HG03060 (cell line): ENCODE results near the gene RNF130.
"Not testable (repeated sequence)": the region's sequence is repeated elsewhere in the genome, so short reads cannot be mapped to it uniquely, and the experiment has no call there.

Source experiments
- ATAC-seq: cut with Tn5 transposase; IDR thresholded peaks from one replicate; pipeline ENCODE4 v1.9.1; 2021; ENCODE audit warnings: low read depth, moderate number of reproducible peaks; ENCODE audit not compliant: unreplicated experiment

The RNF130 gene

DNA sequence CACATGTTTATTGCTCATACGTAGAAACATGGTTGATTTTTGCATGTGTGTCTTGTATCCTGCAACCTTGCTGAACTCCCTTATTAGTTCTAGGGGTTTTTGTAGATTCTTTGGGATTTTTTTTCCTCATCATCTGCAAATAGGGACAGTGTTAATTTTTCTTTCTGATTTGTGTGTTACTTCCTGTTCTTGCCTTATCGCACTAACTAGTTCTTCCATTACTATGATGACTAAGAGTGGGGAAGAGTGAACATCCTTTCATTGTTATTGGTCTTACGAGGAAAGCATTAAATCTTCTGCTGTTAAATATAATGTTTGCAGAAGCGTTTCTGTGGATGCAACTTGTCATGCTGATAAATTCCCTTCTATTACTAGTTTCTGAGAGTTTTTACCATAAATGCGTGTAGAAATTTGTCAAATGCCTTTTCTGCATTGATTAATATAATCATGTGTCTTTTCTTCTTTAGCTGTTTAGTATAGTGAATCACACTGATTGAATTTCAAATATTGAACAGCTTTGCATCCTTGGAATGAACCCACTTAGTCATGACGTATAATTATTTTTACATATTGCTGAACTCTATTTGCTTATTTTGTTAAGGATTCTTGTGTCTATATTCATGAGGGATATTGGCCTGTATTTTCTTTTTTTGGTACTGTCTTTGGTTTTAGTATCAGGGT is 32.1 kb upstream of the RNF130 start:
- ATAC-seq: no peak

DNA sequence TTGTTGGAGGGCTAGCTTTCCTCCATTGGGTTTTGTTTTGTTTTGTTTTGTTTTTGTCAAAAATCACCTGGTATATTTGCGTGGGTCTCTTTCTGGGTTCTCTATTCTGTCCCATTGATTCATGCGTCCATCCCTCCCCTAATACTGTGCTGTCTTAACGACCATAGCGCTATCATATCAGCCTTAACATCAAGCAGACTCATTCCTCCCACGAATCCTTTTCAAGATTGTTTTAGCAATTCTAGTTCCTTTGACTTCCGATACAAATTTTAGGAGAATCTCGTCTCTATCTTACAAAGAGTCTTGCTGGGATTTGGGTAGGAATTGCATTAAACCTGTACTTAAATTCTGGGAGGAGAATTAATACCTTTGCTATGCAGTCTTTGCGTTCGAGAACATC is 31.1 kb upstream of the RNF130 start:
- no peak for ATAC-seq

DNA sequence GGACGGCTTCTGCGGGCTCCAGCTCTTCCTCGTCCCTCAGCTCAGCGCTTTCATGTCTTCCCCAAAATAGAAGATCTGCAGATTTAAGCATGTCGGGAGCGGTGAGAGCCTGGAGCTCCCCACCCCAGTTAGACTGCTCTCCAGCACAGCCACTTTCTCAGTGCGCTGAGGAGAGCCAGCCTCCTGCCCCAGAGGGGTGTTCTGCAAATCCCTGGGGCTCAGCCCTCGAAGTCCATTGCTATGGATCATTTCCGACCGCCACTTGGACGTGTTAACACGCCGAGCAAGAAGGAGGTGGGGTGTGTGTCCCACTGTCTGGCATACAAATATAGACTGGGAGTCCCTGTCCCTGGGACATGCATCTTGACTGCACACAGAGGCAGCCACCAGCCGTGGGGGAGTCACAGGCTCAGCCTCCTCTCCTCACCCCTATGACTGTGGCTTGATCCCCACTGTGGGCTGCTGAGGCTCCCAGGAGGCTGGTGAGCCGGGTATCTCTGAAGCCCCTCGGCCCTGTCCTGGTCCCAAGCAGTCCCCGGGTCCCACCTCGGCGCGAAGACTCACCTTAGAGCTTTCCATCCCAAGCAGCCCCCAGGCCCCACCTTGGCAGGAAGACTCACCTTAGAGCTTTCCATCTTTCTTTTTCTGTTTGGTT is 30.0 kb upstream of the RNF130 start:
- no peak for ATAC-seq

DNA sequence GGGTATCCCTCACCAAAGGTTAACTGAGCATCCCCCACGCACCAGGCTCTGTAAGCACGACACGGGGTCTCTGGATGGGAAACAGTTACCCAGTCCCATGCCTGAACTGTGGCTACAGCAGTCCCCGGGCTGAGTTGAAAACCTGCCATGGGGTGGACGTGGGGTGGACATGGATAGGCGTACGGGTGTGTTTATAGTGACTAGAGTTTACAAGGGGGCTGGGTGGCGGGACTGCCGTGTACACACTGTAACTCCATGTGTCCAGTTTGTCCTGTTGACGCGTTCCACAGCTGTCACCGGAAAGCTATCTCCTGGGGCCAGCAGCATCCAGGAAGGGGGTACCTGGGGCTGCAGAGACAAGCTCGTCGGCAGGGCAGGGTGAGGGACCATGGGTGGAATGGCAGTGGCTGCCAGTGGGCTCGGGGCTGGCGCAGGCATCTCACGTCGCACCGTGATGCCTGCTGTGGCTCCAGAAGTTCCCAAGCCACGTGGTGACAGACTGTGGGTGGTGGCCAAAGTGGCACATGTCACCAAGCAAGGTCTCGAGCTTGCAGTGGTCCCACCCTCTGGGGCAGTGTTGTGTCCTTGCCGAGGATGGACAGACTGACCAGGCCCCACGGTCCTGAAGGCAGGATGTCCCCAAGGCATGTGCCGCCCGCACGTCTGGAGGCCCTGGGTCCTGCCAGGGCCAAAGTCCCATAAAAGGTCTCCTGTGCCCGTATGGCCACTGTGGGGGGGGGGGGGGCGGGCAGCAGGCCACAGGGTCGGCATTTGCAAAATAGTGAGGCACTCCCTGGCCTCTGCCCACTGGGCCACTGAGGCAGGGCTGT is 29.3 kb upstream of the RNF130 start:
- ATAC-seq: no peak

DNA sequence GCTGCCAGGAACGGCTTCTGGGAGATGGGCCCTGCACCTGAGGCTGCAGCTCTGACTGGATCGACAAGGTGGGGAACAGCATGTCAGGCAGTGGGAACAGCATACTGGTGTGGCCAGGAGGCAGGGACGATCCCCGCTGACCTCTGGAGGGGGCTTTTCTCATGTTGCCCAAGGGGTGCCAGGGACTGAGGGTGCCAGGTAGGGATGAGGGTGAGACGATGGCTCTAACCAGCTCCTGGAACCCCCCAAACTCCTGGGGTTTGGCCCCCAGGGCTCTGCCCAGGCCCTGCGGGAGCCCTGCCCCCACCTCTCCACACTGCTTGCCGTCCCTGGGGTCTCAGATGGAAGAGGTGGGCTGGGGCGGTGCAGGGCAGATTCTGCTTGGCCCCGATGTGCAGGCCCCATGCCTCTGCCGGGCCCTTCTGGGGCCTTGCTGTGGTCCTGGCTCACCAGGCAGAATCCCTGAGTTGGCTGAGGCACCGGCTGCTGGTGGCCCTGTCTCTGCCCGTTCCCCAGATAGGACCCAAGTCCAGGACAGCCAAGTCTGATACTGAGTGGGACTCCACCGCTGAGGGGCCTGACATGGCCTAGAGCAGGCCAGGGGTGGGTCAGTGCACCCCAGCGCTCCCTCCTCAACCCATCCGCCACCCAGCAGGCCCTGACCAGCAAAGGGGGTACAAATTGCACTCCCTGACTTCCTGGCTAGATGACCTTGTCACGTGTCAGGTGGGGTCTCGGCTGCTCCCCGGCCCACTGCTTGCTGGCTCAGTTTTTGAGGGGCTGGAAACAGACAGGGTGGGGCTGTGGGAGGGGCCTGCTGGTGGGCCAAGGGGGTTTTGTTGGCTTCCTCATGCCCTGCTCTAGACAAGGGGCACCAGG is 28.4 kb upstream of the RNF130 start:
- ATAC-seq: no peak

DNA sequence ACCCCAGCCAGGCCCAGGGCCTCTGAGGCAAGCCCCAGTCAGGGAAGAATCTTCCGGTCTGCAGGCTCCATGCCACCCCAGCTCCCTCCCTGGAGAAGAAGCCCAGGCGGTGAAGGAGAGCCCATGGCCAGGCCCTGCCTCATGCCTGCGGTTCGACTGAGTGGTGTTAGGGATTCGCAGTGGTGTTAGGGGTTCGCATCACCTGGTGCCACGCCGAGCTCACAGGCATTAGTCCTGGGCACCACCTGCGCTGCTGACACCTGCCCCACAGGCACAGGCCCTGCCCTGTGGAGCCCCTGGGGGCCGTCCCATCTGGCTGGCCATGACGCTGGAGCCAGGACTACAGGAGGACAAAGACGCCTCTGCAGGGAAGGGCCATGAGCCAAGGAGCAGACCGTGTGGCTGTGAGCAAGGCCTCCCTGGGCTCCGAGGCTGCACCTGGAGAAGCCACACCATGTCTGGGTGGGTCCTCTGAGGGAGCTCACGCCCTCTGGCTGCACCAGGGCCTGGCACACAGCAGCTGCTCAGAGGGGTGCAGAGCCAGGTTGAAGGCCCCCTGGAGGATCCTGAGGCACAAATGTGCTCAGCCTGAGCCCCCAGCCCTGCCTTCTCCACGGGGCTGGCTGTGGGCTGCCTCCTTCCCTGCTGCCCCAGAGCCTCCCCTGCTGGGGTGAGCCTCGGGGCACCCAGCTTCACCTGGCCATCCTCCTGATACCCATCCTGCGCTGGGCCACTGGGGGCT is 27.6 kb upstream of the RNF130 start:
- ATAC-seq: no peak

DNA sequence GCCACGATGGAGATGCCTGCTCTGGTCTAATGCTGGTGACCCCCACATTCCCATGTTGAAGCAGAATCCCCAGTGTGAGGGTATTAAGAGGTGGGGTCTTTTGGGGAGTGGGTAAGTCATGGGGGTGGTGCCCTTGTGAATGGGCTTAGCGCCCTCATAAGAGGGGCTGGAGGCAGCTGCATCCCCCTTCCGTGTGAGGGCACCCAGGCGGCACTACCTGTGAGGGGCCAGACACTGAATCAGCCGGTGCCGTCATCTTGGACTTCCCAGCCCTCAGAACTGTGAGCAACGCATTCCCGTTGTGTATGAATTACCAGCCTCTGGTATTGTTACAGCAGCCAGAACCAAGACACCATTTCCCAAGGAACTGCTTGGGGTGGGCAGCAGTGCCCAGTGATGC is 27.0 kb upstream of the RNF130 start:
- ATAC-seq: no peak

DNA sequence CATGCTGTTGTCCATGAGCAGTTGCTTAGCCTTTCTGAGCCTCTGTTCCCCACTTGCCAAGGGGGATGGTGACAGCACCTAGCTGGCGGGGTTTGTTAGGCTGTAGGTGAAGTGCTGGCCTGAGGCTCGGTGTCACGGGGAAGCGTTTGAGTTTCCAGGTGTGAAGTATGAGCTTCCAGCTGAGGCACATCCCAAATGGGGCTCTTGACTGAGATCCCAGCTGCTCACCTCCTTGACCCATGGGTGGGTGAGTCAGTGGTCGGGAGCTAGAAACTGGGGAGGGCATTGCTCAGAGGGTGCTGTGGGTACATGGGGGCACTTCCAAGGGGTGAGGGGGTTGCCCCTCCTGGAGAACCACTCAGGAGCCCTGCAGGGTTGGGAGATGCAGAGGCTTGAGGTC is 26.4 kb upstream of the RNF130 start:
- no peak for ATAC-seq

DNA sequence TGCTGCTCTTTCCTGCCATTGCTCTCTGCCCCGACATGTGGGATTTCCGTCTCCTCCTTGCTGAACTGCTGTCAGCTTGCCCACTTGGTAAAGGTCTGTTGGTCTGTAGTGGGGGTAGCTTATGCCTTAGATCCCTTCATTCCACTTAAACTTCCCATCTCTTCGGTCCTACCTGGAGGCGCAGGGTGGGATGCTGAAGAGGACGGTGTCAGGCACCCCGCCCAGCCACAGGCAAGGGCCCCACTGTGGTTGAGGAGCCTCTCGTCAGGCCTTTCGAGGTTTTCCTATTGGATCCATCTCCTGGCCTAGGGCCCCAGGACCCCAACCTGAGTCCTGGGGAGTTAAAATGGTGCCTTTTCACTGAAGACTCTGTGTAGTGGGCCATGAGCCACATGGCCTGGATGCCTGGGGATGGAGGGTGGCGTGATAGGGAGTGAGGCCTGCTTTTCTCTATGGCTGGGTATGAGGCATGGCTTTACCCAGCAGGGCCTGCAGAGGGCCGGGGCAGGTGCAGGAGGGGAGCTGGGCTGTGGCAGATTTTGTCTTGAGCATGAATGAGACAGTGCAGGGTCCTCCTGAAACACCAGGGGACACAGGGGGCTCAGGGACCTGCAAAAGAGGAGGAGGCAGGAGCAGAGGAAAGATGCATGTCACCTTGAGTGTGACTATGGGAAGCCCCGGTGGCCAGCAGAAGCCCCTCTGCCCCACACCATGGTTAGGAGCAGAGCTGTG is 25.8 kb upstream of the RNF130 start:
- ATAC-seq: no peak

DNA sequence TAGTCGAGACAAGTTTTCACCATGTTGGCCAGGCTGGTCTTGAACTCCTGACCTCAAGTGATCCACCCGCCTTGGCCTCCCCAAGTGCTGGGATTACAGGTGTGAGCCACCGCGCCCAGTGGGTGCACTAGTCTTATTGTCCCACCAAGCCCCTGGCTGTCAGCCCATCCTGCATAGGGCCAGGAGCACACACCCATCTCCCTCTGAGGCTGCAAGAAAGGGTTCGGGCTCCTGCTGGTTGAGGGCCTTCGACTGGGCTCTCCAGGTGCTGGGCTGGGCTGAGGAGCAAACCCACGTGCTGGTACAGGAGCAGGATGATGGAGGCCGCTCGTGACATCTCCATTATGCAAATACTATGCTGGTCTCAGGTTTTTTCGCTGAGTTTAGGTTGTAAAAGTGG is 25.1 kb upstream of the RNF130 start:
- ATAC-seq: no peak

DNA sequence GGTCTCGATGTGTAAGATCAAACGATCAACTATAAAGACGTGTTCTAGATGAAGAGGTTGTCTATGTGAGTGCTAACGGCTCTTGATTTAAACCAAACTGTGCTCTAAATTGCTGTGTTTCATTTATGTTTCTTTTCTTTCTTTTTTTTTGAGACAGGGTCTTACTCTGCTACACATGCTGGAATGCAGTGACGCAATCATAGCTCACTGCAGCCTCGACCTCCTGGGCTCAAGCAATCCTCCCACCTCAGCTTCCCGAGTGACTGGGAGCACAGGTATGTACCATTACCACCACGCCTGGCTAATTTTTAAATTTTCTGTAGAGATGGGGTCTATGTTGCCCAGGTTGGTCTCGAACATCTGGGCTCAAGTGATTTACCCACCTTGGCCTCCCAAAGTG is 24.0 kb upstream of the RNF130 start:
- ATAC-seq: no peak

DNA sequence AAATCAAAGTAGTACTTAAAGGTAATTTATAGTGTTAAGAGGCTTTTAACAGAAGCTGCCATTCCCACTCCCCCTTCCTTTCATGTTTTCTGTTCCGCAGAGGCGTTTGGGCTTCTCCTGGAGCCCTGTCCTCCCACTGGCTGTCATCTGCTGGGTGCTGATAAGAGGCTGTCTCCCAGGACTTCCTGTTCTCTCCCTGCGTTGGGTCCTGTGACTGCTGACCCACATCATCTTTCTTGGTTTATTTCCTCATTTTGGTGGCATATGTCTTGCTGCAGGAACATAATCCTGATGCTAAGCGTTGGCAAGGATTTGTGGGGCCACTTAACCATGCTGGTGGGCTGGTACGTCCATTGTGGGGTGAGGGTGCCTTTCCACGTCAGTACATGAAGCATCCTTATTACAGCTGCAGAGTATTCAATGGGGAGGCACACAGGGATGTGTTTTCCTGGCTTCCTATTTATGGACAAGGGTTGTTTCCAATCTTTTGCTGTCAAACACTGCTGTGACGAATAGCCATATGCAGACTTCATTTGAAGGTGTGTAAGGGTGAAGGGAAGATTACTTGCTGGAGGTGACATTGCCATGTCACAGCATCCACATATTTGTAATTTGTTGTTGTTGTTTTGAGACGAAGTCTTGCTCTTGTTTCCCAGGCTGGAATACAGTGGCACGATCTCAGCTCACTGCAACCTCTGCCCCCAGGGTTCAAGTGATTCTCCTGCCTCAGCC is 22.3 kb upstream of the RNF130 start:
- ATAC-seq: no peak

DNA sequence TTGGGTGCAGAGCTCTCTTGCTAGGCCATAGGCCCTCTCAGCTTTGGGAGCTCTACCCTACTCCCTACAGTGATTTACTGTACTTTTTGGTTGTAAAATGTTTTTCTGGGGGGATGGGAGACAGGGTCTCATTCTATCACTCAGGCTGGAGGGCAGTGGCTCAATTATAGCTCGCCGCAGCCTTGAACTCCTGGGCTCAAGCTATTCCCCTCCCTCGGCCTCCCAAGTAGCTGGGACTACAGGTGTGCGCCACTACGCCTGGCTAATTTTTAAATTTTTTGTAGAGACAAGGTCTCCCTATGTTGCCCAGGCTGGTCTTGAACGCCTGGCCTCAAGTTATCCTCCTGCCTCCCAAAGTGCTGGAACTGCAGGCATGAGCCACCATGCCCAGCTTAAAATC is 21.7 kb upstream of the RNF130 start:
- no peak for ATAC-seq

DNA sequence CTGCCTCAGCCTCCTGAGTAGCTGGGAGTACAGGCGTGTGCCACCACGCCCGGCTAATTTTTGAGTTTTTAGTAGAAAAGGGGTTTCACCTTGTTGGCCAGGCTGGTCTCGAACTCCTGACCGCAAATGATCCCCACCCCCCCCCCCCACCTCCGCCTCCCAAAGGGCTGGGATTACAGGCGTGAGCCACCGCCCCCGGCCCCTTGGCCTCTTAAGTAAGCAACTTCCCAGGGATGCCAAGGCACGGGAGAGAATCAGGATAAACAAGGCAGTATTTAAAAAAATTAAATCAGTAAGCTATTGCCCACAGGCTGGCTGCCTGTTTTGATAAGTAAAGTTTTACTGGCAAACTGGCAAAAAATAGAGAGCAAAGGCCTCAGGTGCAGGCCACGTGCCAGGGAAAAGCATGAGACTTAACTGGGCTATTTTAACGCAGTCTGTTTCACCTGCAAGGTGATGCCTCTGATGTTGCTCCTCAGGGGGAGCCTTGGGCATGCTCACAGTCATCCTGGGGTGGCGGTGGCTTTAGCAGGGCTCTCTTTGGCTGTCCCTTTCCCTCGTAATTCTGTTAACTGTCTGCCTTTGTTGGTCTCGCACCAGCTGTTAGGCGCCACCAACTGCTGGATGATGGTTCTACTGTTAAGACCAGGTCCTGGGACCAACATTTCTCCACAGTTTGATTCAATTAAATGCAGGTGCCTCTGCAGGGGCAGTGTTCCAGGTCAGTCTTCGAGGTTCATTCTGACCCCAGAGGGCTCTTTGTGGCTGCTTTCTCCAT is 19.4 kb upstream of the RNF130 start:
- no peak for ATAC-seq

DNA sequence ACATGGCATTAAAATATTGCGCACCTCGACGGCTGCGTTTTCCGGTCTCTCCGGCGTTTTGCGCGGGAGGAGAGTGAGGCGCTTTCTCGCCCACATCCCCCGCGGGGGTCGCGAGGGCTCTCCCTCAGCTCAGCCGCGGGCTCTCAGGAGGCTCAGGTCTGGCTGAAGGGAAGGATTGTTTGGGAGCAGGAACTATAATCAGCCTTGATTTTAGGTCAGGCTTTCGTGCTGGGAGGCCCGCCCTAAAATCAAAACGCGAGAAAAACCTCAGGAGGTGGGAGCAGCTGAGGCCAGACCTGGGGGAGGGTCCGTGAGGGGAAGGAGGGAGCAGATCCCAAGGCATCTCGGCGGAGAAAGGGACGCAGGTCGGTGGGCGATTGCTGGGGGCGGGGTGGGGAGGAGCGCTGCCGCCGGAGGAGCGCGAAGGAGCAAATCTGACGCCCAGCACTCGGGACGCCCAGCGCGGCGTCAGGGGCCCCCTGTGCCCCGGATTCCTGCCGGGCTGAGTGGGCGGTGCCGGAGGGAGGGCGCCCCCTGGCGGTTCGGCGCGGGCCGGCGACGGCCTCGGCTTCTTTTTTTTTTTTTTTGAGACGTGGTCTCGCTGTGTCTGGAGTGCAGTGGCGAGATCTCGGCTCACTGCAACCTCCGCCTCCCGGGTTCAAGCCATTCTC is 18.7 kb upstream of the RNF130 start:
- no peak for ATAC-seq

DNA sequence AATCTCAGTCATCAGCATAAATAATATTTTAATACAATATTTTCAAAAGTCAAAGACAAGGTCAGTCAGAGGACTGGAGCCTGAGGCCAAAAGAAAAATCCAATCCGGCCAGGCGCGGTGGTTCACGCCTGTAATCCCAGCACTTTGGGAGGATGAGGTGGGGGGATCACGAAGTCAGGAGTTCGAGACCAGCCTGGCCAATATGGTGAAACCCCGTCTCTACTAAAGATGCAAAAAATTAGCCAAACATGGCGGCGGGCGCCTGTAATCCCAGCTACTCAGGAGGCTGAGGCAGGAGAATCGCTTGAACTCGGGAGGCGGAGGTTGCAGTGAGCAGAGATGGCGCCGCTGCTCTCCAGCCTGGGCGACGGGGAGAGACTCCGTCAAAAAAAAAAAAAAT is 18.1 kb upstream of the RNF130 start:
- ATAC-seq: not testable (repeated sequence)

DNA sequence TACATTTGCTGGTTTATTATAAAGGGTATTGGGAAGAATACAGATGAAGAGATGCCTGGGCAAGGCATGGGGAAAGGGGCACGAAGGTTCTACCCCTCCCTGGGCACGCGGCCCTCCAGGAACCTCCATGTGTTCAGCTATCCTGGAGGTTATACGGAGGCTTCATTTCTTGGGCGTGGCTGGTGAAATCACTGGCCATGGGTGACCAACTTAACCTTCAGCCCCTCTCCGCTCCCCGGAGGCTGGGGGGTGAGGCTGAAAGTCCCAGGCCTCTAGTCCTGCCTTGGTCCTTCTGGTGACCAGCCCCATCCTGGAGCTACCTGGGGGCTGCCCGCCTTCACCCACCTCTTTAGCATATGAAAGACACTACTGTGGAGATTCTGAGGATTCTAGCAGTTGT is 17.0 kb upstream of the RNF130 start:
- no peak for ATAC-seq
